Body of pancreas (tissue), 4 donors: ENCODE measurements around the gene APBA1.

Experiments
- CTCF ChIP-seq, 7 experiments: fragments of 450-650 bp in 4 of 7; fragments of 200-600 bp in 3 of 7; sonication (generic) in 3 of 7; IDR thresholded peaks; one replicate each; pipeline ENCODE4 v1.5.1; 2016 to 2019; ENCODE audit warnings: antibody characterized with exemption in 7 of 7
- POLR2A ChIP-seq, 3 donors: fragments of 450-650 bp; IDR thresholded peaks; one replicate each; pipeline ENCODE4 v1.6.1; 2016; ENCODE audit warnings: antibody characterized with exemption in 3 of 3, mild to moderate bottlenecking in 2 of 3

DNA sequence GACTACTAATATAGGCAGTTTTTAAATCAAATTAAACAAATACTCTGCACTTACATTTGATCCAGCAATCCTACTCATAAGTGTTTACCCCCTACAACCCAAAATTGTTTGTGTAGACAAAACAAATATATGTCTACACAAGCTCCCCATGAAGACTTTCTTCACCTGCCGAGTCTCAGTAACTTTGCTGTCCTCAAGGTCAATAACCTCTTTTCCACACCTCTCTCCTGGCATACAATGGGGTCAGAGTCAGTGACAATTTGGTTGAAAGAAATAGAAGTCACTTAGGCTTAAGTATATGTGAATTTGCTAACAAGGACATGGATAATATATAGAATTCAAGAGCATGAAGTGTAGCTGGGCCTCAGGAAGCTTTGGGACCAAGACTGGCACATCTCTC lies 29.1 kb downstream of the APBA1 start:
- no peak for TF ChIP-seq CTCF (IDR thresholded peaks at IDR 0.05)
- TF ChIP-seq POLR2A (IDR thresholded peaks at IDR 0.05): no peak
